AG04450 (cell line): Measurements from ENCODE around the gene MICAL2. TPM values are rescaled to one million over a fixed set of nuclear protein-coding genes. Genes with fewer than 3 reads are reported as not detected.
A peak's percentile ranks its signal among the peaks of the same experiment; 100 is the strongest.

ENCODE experiments used
- CTCF ChIA-PET: fragments of 300-600, 350-600 bp; formaldehyde crosslinking; extraction: SDS; loops from one replicate; lab custom pipeline; 2022; ENCODE audit warnings: antibody characterized with exemption, inconsistent platforms; lab: Charles Lee
- POLR2A ChIA-PET: fragments of 350-600 bp; formaldehyde crosslinking; extraction: SDS; loops from one replicate; lab custom pipeline; 2021; ENCODE audit warnings: antibody characterized with exemption, inconsistent platforms; lab: Yijun Ruan, JAX
- DNase-seq: peaks from one replicate; pipeline ENCODE4 v3.0.0-alpha.2; 2011; ENCODE audit warnings: low read depth, low spot score
- H3K27ac ChIP-seq: one replicate; pipeline ENCODE4 v1.5.1; 2012; ENCODE audit warnings: low read depth, low read length, control low read depth
- H3K27me3 ChIP-seq: one replicate; pipeline ENCODE4 v1.6.0; 2012; ENCODE audit warnings: low read length; ENCODE audit not compliant: control insufficient read depth, insufficient read depth
- H3K4me3 ChIP-seq: 2 replicates; pipeline ENCODE4 v1.5.1; 2011; ENCODE audit warnings: mild to moderate bottlenecking, low read depth, low read length, control low read depth
- H3K9me3 ChIP-seq: 2 replicates; pipeline ENCODE4 v1.5.1; 2012; ENCODE audit warnings: low read length; ENCODE audit not compliant: control insufficient read depth, insufficient read depth
- polyA plus RNA-seq: library from polyadenylated mRNA; depleted of rRNA; stranded (reverse); fragments of >200 nt; gene quantifications from 2 replicates; pipeline ENCODE4 v1.2.3, GENCODE V29; 2011
- TF ChIP-seq, protein P1 (sequence below): IDR thresholded peaks from 2 replicates; pipeline ENCODE4 v1.5.1; 2011; ENCODE audit warnings: low read depth, low read length, control low read depth, inconsistent platforms

The MICAL2 gene
- polyA plus RNA-seq, 1 experiment: 171 TPM

DNA sequence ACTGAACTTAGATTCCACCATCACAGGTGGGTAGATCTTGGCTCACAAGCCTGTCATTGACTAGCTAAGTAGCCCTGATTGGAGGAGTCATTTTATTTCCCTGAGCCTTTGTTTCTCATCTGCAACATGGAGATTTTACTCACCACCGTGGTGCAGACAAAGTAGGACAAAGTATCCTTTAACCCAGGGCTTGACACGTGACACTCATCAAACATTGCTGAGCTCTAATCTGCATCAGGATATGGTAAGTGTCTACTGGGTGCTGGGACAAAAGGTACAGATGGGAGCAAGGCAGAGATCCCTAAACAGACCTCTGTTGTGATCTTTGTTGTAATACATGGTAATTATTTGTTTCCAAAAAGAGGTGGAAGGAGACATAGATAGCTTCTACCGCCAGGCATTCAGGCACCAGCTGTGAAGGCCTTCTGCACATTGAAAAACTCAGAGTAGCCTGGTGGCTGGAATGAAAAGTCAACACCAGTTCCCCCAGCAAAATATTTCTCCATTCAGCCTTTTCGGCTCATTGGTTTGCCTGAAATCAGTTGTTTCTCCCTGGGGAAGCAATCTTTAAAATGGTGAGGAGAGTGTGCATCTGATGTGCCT lies 18.3 kb upstream of the MICAL2 start:
- no peak for DNase-seq
- H3K27ac ChIP-seq: no peak overlapping the region
- TF ChIP-seq, protein P1, sequence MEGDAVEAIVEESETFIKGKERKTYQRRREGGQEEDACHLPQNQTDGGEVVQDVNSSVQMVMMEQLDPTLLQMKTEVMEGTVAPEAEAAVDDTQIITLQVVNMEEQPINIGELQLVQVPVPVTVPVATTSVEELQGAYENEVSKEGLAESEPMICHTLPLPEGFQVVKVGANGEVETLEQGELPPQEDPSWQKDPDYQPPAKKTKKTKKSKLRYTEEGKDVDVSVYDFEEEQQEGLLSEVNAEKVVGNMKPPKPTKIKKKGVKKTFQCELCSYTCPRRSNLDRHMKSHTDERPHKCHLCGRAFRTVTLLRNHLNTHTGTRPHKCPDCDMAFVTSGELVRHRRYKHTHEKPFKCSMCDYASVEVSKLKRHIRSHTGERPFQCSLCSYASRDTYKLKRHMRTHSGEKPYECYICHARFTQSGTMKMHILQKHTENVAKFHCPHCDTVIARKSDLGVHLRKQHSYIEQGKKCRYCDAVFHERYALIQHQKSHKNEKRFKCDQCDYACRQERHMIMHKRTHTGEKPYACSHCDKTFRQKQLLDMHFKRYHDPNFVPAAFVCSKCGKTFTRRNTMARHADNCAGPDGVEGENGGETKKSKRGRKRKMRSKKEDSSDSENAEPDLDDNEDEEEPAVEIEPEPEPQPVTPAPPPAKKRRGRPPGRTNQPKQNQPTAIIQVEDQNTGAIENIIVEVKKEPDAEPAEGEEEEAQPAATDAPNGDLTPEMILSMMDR: peak; percentile 43
- POLR2A ChIA-PET: no interaction called here
- CTCF ChIA-PET: interaction anchor here (0.8 to 1.7 kb wide), 2 partner anchors 8 to 10 kb away, joined by 3 read pairs; no protein-coding TSS in a partner anchor
- no peak overlapping the region for H3K4me3 ChIP-seq
- H3K27me3 ChIP-seq: no peaks in the 10 kb centered on the region
- no peaks in the 10 kb centered on the region for H3K9me3 ChIP-seq

DNA sequence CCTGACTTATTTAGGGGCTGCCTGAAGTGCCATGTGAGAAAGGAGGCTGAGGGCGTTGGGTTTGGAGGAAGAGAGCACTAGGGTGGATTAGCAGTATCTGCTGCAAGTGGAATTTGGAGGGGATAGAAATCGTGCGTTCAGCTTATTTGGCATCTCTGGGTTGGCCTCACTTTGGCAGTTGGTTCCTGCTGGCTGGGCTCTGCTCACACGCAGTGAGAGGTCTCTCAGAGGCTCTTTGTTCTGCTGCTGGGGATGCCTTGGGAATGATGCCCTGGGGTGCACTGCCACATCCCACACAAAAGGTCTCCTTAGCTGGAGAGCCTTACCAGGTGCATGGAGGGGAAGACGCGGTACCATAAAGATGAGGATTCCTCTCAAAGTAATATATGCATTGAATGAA lies 17.7 kb upstream of the MICAL2 start:
- Histone ChIP-seq H3K9me3 (no peaks in the 10 kb centered on the region), H3K4me3 (no peak overlapping the region), H3K27me3 (no peaks in the 10 kb centered on the region), H3K27ac (no peak overlapping the region)
- ChIA-PET POLR2A (no interaction called here), CTCF (interaction anchor here (1.7 kb wide), 1 partner anchor 10 kb away, joined by 3 read pairs; no protein-coding TSS in a partner anchor)
- TF ChIP-seq, protein P1: no peak
- DNase-seq: no peak

DNA sequence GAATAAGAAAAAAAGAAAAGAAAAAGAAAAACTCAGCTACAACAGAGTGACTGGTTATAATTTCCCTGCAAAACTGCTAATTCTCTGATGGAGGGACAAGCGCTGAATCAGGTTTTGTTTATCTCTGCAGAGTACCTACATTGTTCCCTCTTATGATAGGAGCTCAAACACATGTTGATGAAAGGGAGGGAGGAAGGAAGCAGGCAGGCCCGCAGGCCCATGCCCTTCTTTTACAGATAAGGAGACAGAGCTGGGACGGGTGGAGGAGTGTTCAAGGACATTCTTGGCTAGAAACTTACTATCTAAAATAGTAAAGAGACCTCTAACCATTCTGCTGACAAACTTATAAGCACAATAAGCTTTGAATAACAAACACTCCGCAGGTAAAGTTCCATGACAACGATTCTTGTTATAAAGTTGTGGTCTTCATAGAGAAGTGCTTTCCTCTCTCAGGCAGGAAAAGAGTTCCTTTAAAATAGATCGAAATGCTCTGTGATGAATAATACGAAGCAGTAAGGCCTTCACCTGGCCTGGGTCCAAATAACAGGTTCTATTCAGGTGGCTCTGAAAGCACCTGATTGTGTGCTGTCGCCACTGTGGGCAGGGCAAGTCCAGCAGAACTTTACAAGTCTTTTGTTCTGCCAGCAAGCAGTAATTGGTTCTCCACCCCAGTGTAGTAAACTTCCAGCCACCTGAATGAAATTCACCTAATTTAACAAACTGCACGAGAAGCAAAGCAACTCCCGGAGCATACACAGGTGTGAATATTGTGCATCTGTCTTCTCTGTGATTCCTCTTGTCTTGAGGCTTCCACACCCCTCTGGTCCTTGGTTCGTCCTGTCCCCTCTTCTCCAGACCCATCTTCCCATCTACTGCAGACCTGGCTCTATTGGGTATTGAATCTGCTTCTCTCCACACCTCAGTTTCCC lies 15.3 kb upstream of the MICAL2 start:
- POLR2A ChIA-PET: interaction anchor here (1.4 kb wide), 1 partner anchor 8 kb away, joined by 3 read pairs; no protein-coding TSS in a partner anchor
- Histone ChIP-seq H3K27ac (no peak overlapping the region), H3K4me3 (no peak overlapping the region), H3K27me3 (no peaks in the 10 kb centered on the region), H3K9me3 (no peaks in the 10 kb centered on the region)
- TF ChIP-seq, protein P1: no peak
- CTCF ChIA-PET: interaction anchor here (0.6 to 1.4 kb wide), 2 partner anchors 186 to 547 kb away, joined by 4 to 5 read pairs; no protein-coding TSS in a partner anchor
- DNase-seq: no peak

DNA sequence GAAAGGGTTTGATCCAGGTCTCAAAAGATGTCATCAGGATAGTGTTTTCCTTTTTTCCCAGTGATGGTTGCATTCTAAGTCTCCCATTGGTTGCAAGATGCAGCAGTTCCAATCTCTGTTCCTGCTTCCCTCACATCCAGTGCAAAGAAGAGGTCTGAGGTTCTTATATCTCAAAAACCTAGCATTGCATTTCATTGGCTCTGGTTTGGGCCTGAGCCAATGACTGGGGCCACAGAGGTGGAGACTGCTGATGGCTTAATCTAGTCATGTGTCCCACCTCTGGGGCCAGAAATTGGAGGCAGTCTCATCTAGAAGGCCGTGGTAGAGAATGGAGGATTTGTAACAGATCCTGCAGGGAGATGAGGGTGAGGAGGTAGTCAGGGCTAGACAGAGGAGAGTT lies 13.2 kb upstream of the MICAL2 start:
- ChIA-PET POLR2A (no interaction called here), CTCF (interaction anchor here (1.2 kb wide), 1 partner anchor 10 kb away, joined by 3 read pairs; no protein-coding TSS in a partner anchor)
- DNase-seq: no peak
- Histone ChIP-seq H3K9me3 (no peaks in the 10 kb centered on the region), H3K27ac (no peak overlapping the region), H3K27me3 (no peaks in the 10 kb centered on the region), H3K4me3 (no peak overlapping the region)
- TF ChIP-seq, protein P1: no peak
